Measurements from ENCODE around the gene DCBLD1. TPM values are rescaled to one million over a fixed set of nuclear protein-coding genes. Genes with fewer than 3 reads are reported as not detected.

DCBLD1 gene
- total and polyA plus RNA-seq, 2 of the 13 experiments (the other 11 are each of a cell fraction or from before 2014, with no cell fraction given) = 23.2 to 41.5 TPM

DNA sequence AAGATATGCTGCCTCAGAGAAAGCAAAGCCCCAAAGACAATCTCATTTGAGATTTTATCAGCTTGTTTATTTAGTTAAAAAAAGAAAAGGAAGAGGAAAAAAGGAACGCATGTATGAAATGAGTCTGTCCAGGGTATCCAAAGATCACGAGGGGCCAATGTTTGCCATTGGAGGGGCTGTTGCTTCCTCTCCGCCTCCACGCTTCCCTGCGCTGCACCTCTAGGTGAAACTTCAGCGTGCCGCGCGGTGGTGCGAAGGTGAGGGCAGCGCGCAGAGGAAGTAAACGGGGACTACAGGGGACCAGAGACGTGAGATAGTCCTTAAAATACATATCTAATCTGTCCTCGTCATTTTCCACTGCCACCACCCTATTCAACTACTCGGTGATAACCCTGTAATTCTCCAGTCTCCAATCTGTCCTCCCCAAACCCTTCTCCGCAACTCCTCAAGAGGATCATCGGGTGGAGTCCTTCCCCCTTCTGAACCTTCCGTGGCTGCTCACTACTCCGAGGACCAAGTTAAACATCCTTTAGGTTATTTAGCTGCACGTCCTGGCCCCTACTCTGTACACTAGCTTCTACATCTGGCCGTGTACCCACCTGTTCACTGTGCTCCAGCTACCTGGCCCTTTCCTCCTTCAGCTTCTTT is 1.1 kb upstream of the DCBLD1 start (continued):
- TF ChIP-seq, protein P1, sequence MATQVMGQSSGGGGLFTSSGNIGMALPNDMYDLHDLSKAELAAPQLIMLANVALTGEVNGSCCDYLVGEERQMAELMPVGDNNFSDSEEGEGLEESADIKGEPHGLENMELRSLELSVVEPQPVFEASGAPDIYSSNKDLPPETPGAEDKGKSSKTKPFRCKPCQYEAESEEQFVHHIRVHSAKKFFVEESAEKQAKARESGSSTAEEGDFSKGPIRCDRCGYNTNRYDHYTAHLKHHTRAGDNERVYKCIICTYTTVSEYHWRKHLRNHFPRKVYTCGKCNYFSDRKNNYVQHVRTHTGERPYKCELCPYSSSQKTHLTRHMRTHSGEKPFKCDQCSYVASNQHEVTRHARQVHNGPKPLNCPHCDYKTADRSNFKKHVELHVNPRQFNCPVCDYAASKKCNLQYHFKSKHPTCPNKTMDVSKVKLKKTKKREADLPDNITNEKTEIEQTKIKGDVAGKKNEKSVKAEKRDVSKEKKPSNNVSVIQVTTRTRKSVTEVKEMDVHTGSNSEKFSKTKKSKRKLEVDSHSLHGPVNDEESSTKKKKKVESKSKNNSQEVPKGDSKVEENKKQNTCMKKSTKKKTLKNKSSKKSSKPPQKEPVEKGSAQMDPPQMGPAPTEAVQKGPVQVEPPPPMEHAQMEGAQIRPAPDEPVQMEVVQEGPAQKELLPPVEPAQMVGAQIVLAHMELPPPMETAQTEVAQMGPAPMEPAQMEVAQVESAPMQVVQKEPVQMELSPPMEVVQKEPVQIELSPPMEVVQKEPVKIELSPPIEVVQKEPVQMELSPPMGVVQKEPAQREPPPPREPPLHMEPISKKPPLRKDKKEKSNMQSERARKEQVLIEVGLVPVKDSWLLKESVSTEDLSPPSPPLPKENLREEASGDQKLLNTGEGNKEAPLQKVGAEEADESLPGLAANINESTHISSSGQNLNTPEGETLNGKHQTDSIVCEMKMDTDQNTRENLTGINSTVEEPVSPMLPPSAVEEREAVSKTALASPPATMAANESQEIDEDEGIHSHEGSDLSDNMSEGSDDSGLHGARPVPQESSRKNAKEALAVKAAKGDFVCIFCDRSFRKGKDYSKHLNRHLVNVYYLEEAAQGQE (IDR thresholded peaks at IDR 0.05; ENCODE audit: borderline replicate concordance in 1 of 2, low read depth in 1 of 2, low read length in 2 of 2) = peak in 1 of 2 experiments; percentile 30; a peak in 2 of 4 replicates
- TF ChIP-seq, protein P2, sequence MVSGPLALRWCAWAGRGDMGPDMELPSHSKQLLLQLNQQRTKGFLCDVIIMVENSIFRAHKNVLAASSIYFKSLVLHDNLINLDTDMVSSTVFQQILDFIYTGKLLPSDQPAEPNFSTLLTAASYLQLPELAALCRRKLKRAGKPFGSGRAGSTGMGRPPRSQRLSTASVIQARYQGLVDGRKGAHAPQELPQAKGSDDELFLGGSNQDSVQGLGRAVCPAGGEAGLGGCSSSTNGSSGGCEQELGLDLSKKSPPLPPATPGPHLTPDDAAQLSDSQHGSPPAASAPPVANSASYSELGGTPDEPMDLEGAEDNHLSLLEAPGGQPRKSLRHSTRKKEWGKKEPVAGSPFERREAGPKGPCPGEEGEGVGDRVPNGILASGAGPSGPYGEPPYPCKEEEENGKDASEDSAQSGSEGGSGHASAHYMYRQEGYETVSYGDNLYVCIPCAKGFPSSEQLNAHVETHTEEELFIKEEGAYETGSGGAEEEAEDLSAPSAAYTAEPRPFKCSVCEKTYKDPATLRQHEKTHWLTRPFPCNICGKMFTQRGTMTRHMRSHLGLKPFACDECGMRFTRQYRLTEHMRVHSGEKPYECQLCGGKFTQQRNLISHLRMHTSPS (CRISPR knock-in tag; IDR thresholded peaks at IDR 0.05; ENCODE audit: low read depth) = no peak
- TF ChIP-seq, protein P3, sequence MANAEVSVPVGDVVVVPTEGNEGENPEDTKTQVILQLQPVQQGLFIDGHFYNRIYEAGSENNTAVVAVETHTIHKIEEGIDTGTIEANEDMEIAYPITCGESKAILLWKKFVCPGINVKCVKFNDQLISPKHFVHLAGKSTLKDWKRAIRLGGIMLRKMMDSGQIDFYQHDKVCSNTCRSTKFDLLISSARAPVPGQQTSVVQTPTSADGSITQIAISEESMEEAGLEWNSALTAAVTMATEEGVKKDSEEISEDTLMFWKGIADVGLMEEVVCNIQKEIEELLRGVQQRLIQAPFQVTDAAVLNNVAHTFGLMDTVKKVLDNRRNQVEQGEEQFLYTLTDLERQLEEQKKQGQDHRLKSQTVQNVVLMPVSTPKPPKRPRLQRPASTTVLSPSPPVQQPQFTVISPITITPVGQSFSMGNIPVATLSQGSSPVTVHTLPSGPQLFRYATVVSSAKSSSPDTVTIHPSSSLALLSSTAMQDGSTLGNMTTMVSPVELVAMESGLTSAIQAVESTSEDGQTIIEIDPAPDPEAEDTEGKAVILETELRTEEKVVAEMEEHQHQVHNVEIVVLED (CRISPR knock-in tag; IDR thresholded peaks at IDR 0.05; ENCODE audit: borderline replicate concordance) = peak; percentile 64
- no peak for TF ChIP-seq BRD4 (CRISPR knock-in tag; IDR thresholded peaks at IDR 0.05)
- TF ChIP-seq, protein P4, sequence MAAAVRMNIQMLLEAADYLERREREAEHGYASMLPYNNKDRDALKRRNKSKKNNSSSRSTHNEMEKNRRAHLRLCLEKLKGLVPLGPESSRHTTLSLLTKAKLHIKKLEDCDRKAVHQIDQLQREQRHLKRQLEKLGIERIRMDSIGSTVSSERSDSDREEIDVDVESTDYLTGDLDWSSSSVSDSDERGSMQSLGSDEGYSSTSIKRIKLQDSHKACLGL (CRISPR knock-in tag; IDR thresholded peaks at IDR 0.05) = peak; percentile 41; the same call in 1 of the 2 replicates
- TF ChIP-seq ZNF317 (CRISPR knock-in tag; IDR thresholded peaks at IDR 0.05) = peak; percentile 9; the same call in 1 of the 2 replicates
- TF ChIP-seq ATM (IDR thresholded peaks at IDR 0.05; ENCODE audit: borderline replicate concordance) = no peak
- no peak for TF ChIP-seq ZNF782 (CRISPR knock-in tag; IDR thresholded peaks at IDR 0.05; ENCODE audit: borderline replicate concordance)
- TF ChIP-seq ZNF850 (CRISPR knock-in tag; conservative IDR thresholded peaks at IDR 0.05) = no peak
- TF ChIP-seq NFRKB (IDR thresholded peaks at IDR 0.05) = no peak
- TF ChIP-seq FOXA1 (IDR thresholded peaks at IDR 0.05) = no peak
- TF ChIP-seq FOXA1 (CRISPR knock-in tag; IDR thresholded peaks at IDR 0.05) = peak; percentile 85
- TF ChIP-seq ZFP82 (CRISPR knock-in tag; IDR thresholded peaks at IDR 0.05; ENCODE audit: borderline replicate concordance) = no peak
- TF ChIP-seq ZNF891 (CRISPR knock-in tag; IDR thresholded peaks at IDR 0.05) = peak; percentile 52; the same call in 1 of the 2 replicates
- TF ChIP-seq, protein P5, sequence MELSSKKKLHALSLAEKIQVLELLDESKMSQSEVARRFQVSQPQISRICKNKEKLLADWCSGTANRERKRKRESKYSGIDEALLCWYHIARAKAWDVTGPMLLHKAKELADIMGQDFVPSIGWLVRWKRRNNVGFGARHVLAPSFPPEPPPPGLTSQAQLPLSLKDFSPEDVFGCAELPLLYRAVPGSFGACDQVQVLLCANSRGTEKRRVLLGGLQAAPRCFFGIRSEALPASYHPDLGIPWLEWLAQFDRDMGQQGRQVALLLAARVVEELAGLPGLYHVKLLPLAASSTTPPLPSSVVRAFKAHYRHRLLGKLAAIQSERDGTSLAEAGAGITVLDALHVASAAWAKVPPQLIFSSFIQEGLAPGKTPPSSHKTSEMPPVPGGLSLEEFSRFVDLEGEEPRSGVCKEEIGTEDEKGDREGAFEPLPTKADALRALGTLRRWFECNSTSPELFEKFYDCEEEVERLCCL (CRISPR knock-in tag; IDR thresholded peaks at IDR 0.05; ENCODE audit: borderline replicate concordance) = no peak
- TF ChIP-seq, protein P6, sequence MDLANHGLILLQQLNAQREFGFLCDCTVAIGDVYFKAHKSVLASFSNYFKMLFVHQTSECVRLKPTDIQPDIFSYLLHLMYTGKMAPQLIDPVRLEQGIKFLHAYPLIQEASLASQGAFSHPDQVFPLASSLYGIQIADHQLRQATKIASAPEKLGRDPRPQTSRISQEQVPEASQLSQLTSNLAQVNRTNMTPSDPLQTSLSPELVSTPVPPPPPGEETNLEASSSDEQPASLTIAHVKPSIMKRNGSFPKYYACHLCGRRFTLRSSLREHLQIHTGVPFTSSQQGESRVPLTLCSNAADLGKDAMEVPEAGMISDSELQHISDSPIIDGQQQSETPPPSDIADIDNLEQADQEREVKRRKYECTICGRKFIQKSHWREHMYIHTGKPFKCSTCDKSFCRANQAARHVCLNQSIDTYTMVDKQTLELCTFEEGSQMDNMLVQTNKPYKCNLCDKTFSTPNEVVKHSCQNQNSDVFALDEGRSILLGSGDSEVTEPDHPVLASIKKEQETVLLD (CRISPR knock-in tag; IDR thresholded peaks at IDR 0.05; ENCODE audit: low read depth) = no peak
- no peak for TF ChIP-seq PAF1 (CRISPR knock-in tag; IDR thresholded peaks at IDR 0.05)
- TF ChIP-seq CC2D1A (CRISPR knock-in tag; IDR thresholded peaks at IDR 0.05) = no peak
